H7 (cell line): ENCODE measurements around the gene CDK4. TPM values are rescaled to one million over a fixed set of nuclear protein-coding genes. Genes with fewer than 3 reads are reported as not detected.
A peak's percentile ranks its signal among the peaks of the same experiment; 100 is the strongest.

Experiments
- DNase-seq: peaks from one replicate; pipeline ENCODE4 v3.0.0; 2012
- H3K27me3 ChIP-seq: 2 replicates; pipeline ENCODE4 v1.6.0; 2011; ENCODE audit warnings: mild to moderate bottlenecking, low read length; ENCODE audit not compliant: control insufficient read depth, insufficient read depth
- H3K36me3 ChIP-seq: replicated peaks from 2 replicates; pipeline ENCODE4 v1.5.1; 2011; ENCODE audit warnings: low read length; ENCODE audit not compliant: control insufficient read depth, insufficient read depth
- H3K4me3 ChIP-seq: 2 replicates; pipeline ENCODE4 v1.5.1; 2011; ENCODE audit warnings: low read depth, mild to moderate bottlenecking, control low read depth, low read length, moderate library complexity; ENCODE audit not compliant: insufficient read depth
- total RNA-seq: library from RNA; depleted of rRNA; stranded (reverse); fragments of >200 nt; shearing (Covaris generic); gene quantifications from 2 replicates; pipeline ENCODE4 v1.2.3, GENCODE V29; 2014

Gene CDK4
- total RNA-seq, 1 experiment from 2014 or later = 275 TPM

DNA sequence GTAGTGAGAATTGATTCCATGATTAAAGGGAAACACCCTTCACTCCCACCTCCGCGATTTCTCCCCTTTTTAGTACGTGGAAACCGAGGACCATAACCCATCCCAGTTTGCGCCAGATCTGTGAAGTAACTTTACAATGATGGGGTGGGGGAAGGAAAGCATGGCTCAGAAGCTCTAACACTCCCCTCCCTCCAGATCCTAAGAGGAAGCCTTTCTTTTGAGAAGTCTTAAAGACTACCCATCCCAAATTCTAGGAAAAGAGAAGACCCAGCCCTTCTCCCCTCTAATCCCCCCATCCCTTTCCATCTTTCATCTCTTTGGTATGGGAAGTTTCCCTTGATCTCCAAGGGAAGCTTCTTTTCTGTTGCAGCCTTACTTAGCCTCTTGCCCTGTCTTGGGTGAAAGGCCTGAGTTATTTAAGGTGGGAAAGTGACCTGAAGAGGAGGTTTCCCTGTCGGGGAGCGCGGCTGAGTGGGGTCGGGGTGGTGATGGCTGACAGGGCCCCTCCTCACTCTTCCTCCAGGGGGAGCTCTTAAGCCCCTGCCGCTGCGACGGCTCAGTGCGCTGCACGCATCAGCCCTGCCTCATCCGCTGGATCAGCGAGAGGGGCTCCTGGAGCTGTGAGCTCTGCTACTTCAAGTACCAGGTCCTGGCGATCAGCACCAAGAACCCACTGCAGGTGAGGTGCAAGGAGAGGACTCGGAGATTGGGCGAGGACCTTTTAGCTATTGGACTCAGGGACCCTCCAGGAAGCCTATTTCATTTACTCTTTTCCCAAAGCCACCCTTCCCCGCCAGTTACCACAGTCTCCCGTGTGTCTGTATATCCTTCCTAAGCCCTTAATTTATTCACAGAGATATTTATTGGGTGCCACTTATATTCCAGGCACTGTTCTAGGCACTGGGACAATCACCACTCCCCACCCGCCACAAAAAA, 4.6 kb upstream of the CDK4 start:
- DNase-seq = peak; percentile 97
- Histone ChIP-seq H3K27me3 (peaks cover 64% of the 10 kb centered on the region), H3K36me3 (no peaks in the 10 kb centered on the region), H3K4me3 (no peak overlapping the region)

DNA sequence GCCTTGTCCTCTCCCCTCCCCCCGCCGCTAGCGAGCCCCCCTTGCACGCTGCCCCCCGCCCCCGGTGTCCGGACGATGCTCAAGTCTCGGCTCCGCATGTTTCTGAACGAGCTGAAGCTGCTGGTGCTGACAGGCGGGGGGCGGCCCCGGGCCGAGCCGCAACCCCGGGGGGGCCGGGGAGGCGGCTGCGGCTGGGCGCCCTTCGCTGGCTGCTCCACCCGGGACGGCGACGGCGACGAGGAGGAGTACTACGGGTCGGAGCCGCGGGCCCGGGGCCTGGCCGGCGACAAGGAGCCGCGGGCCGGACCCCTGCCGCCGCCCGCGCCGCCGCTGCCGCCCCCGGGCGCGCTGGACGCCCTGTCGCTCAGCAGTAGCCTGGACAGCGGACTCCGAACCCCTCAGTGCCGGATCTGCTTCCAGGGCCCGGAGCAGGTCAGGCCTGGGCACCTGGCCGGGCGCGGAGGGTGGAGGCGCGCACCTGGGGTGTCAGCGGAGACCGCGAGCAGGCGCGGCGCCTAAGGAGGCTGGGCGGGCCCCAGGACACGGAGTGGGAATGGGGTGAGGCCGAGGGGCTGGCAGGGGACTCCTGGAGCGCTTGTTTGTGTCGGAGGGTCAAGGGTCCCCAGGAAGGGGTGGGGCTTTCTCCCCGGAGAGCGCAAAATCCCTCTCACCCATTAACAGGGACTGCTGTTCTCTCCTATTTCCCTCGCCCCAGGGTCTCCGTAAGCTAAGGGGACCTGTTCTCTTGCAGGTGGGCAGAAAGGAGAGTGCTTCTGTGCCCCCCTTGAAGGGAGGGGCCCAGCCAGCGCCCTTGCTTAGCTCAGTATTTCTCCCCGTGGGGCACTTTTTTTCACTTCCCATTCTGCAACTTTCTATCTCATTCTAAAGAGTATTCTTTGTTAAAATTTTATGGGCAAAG, 3.6 kb upstream of the CDK4 start:
- Histone ChIP-seq H3K4me3 (peak overlapping the region; percentile 49), H3K36me3 (peaks cover 1% of the 10 kb centered on the region), H3K27me3 (peaks cover 55% of the 10 kb centered on the region)
- peak; percentile 78 for DNase-seq

GRCh38 chr12:57755194-57755453, 3.0 kb upstream of the CDK4 start:
- Histone ChIP-seq H3K27me3 (peaks cover 53% of the 10 kb centered on the region), H3K36me3 (peaks cover 6% of the 10 kb centered on the region), H3K4me3 (peak overlapping the region; percentile 49)
- DNase-seq = no peak

DNA sequence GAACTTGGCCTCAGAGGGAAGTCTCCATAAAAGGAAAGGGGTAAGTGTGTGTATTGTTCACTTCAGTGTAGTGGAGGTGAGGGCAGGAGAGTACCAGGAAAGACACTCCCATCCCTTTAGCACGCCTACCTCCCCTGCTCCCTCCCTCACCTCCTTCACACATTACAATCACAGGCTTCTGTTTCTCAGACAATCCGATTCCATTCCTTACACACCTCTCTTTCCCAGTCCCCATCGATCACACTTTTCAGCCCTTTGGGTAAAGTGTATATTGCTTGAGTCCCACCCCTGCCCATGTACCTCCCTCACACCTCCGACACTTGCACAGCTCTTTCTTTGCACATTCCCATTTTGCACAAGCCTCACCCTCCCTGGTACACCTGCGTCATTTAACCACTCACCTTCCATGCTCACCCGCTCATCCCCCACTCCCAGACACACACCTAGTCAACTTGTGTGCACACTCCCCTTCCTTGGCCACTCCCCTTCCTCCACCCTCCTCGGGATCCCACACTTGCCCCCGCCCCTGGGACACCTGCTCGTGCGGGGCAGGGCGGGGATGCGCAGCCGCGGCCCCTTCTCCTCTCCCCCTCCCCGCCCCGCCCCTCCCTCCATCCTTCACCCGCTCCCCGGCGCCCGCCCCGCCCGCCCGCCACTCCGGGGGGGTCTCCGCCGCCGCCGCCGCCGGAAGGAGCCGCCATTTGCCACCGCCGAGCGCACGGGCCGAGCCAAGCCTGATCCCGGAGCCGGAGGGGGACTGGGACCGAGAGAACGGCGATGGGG, 2.5 kb upstream of the CDK4 start, which contains the start of gene MARCHF9:
TSS of gene MARCHF9 (plus strand) at position 693 of the 783 bp plus-strand sequence. CDS start 426 bp downstream, outside the sequence.
- peak; percentile 94 for DNase-seq
- Histone ChIP-seq H3K4me3 (peak within 1 kb of the TSS; percentile 49), H3K27me3 (peaks cover 53% of the 10 kb centered on the region), H3K36me3 (peaks cover 7% of the 10 kb centered on the region)

- DNase-seq = no peak
- Histone ChIP-seq H3K27me3 (peaks cover 49% of the 10 kb centered on the region), H3K4me3 (no peak overlapping the region; the same call in 1 of the 2 replicates), H3K36me3 (peaks cover 12% of the 10 kb centered on the region)
Observed at GRCh38 chr12:57753756-57754337, 1.7 kb upstream of the CDK4 start.

GRCh38 chr12:57752668-57753000, 524 bp upstream of the CDK4 start:
- Histone ChIP-seq H3K27me3 (peaks cover 37% of the 10 kb centered on the region), H3K4me3 (no peak overlapping the region), H3K36me3 (peaks cover 16% of the 10 kb centered on the region)
- DNase-seq = no peak

- Histone ChIP-seq H3K4me3 (peak overlapping the region; percentile 82), H3K27me3 (peaks cover 28% of the 10 kb centered on the region), H3K36me3 (peaks cover 22% of the 10 kb centered on the region)
- no peak for DNase-seq
Observed at GRCh38 chr12:57751432-57751787, 700 bp downstream of the CDK4 start.

DNA sequence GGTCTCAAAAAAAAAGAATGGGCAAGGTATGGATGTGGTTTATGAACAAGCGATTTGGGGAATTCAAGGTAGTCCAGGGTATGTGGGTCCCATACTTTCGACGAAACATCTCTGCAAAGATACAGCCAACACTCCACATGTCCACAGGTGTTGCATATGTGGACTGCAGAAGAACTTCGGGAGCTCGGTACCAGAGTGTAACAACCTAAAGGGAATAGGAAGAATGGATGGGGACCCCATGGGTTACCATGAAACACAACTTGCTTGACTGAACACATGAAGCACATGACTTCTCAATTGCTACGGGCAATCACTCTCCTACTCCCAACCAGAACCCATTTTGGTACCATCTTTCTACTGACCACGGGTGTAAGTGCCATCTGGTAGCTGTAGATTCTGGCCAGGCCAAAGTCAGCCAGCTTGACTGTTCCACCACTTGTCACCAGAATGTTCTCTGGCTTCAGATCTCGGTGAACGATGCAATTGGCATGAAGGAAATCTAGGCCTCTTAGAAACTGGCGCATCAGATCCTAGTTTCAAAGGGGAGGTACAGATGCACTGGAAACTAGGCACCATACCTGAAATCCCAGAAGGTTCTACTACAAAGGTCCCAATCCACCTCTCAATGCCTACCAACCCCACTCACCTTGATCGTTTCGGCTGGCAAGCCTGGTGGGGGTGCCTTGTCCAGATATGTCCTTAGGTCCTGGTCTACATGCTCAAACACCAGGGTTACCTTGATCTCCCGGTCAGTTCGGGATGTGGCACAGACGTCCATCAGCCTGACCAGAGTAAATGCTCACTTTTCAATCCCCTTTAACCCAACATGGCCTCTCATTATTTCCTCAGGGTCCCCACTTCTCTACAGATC, 1.3 kb downstream of the CDK4 start:
- DNase-seq = no peak
- Histone ChIP-seq H3K27me3 (peaks cover 21% of the 10 kb centered on the region), H3K4me3 (peak overlapping the region; percentile 82), H3K36me3 (peaks cover 23% of the 10 kb centered on the region)

- Histone ChIP-seq H3K4me3 (no peak overlapping the region), H3K36me3 (peaks cover 23% of the 10 kb centered on the region), H3K27me3 (peaks cover 8% of the 10 kb centered on the region; the same call in 1 of the 2 replicates)
- DNase-seq = no peak
Observed at GRCh38 chr12:57749061-57749460, 3.0 kb downstream of the CDK4 start.

DNA sequence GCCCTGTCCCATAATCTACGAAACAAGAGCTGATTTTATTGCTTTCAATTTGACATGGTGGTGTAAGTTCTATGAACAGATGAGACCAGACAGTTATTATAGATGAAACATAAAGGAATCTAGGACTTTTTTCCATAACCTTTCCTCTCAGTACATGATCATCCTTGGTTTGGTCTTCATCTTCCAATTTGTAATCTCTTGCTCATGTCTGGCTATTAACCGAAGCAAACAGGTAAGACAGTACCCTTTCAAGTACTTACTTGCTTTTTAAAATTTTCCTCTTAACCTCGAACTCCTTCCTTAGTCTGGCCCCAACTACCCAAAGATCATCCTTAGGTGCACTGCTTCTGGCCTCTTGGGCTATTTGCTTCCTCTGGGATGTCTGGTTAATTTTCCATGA, 6.1 kb downstream of the CDK4 start:
- peaks cover 21% of the 10 kb centered on the region for H3K27me3 ChIP-seq
- no peak for DNase-seq
- H3K4me3 ChIP-seq = peak overlapping the region; percentile 81; the same call in 1 of the 2 replicates
- H3K36me3 ChIP-seq = peaks cover 23% of the 10 kb centered on the region

DNA sequence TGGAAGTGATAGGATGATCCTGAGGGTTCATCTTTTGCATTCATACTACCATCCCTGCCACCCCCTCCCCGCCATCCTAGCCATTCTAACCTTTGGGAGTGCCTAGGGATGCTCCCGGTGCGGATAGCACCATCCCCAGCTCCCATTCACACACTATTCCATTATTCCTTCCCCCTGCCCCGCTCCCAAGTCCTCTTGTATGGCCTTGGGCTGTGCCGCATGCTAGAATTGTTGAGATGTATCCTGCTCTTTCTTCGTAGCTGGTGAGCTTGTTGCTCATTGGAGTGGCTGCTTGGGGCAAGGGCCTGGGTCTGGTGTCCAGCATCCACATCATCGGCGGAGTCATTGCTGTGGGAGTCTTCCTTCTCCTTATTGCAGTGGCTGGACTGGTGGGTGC, 6.6 kb downstream of the CDK4 start:
- H3K27me3 ChIP-seq = peaks cover 27% of the 10 kb centered on the region
- H3K4me3 ChIP-seq = peak overlapping the region; percentile 81
- DNase-seq = no peak

DNA sequence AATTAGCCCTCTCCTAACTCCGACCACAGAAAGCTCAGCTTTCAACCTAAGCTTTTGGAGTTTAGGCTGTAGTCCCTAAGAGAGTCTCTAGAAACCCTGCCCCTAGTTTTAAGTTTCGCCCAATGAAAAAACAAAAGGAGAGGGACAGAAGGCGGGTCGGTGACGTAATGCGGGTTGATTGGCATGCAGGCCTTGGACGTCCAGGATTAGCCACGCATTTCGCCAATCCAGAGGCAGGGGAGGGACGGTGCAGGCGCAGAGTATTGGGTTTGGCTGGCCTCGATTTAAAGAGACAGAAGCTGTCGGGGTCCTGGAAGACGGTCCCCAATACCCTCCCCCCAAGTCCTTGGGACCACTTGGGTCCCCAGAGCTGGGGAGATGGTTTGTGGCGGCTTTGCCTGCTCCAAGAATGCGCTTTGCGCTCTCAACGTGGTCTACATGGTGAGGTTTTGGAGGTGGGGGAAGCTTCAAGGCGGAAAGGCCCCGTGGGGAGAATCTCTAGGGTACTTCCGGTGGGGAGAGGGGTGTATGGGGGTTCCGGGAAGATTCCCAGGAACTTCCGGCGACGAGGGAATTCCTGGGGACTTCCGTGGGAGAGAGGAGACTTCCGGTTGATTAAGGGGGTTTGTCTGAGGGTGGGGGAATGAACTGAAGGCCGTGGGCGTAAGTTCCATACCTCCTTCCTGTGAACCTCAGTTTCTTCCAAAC, 7.2 kb downstream of the CDK4 start, which contains the start of gene TSPAN31:
TSS of gene TSPAN31 (plus strand) at position 263 of the 708 bp plus-strand sequence. CDS start at position 379, 116 bp downstream.
- DNase-seq = peak; percentile 94
- Histone ChIP-seq H3K4me3 (peak within 1 kb of the TSS; percentile 81), H3K36me3 (peaks cover 16% of the 10 kb centered on the region), H3K27me3 (peaks cover 32% of the 10 kb centered on the region)

More for the DNA sequence above, 6.6 kb downstream of the CDK4 start:
- peaks cover 19% of the 10 kb centered on the region for H3K36me3 ChIP-seq
